Transverse colon (tissue), 3 donors: ENCODE measurements around the gene MB.

Experiments
- CTCF ChIP-seq, 5 experiments: fragments of 200-600 bp in 3 of 5; fragments of 450-650 bp in 2 of 5; sonication (generic) in 3 of 5; IDR thresholded peaks; 1 replicate in 2 of 5; 2 replicates in 3 of 5; pipeline ENCODE4 v1.5.1; 2016 to 2017; ENCODE audit warnings: antibody characterized with exemption in 5 of 5, inconsistent platforms in 3 of 5, mild to moderate bottlenecking in 2 of 5, moderate library complexity in 1 of 5
- EP300 ChIP-seq: sonication (generic); formaldehyde crosslinking; IDR thresholded peaks from one replicate; pipeline ENCODE4 v1.6.1; 2017; ENCODE audit warnings: antibody characterized with exemption, low read depth

GRCh38 chr22:35622191-35622913, 5.2 kb upstream of the MB start:
- no peak for TF ChIP-seq CTCF (IDR thresholded peaks at IDR 0.05)
- TF ChIP-seq EP300, result no peak
